Bone marrow (tissue), 2 donors: ENCODE data around the gene APC2.
"Not testable (repeated sequence)": the region's sequence is repeated elsewhere in the genome, so short reads cannot be mapped to it uniquely, and the experiment has no call there.

Source experiments
- DNase-seq, 2 donors: peaks; one replicate each; lab custom pipeline; 2025; lab: John Stamatoyannopoulos, UW

APC2 gene

DNA sequence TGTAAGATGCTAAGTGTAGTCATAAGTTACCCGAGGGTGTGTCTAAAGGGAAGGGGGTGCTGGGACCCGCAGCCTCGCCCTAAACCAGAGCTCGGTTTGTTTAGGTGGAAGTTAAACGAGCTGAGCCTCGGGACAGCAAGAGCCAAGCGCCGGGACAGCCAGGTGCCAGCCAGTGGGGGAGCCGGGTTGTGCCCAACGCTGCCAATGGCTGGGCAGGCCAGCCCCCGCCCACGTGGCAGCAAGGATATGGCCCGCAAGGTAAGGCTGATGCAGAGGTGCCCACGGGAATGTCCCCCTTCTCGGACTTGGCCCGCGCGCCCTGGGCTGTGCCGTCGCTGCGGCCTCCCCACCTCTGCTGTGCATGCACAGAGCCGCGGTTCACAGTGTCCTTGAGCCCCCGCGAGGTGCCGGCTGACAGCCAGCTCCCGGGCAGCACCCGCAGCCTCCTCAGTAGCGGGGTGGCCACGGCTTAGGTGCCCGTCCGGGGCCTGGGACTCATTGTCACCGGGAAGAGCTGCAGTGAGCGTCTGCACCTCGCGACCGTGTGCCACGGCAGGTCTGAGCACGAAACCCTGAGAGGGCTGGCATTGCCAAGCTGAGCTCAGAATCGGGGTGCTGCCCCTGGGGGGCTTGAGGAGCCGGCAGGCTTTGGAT, 21.1 kb upstream of the APC2 start:
- DNase-seq, result no peak

DNA sequence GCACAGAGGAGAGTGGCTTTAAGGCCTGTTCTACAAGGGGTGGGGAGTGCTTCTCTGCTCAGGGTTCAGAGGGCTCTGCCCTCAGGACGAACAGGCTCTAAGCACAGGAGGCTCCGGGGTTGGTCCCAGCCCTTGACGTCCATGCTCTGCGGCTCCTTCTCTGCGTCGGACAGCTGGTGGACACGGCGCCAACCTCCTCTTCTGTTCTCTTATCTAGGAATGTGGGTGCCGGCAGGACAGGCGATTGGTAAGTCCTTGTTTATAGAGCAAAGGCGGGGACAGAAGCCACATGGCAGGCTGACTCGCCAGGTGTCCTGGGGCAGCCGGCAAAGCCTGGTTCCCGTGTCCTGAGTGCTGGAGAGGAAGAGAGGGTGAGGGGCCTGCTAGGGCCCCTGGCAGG, 20.2 kb upstream of the APC2 start:
- no peak for DNase-seq

DNA sequence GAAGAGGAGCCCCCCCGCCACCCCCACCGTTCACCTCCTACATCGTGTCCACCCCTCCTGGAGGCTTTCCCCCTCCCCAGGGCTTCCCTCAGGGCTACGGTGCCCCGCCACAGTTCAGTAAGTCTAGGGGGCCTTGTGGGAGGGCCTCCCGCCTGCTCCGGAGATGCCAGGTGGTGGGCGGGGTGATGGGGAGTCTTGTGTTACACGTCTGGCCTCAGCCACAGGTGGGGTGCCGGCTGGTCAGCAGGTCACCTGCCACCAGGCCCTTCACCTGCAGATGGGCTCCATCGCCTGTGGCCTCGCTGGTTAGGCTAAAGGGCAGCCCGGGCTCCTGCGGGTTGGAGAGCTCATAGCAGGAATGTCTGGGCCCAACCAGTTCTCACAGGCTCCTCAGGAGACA, 19.7 kb upstream of the APC2 start:
- no peak for DNase-seq

DNA sequence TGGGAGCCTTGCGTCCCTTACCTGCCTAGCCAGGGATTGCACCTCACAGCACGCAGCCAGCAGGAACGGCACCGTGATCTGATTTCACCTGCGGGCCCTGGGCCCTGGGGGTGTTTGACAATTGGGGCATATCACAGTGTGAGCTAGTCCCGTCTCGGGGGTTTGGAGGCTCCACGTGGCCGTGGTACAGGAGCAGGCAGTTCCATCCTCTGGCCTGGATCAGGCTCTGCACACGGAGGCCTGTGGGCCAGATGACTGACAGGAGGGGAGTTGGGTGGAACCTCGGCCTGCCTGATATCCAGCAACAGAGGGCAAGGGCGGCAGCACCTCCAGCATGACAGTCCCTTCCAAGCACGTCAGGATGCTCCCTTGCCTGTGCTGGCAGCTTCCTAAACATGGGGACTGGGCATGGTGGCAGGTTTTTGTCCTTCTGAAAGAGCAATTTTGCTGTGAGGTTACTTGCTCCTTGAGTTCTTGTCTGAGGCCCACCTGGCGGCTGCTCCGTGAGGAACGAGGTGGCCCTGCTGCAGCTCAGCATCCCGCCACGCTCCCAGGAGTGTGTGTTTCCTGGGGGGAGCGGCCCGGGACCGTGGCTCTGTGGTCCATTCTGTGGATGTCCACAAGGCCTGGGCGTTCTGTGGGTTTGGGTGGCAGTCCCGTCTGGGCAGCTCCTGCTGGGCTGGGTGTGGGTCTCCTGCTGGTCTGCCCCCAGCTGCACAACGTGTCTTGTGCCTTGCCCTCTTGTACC, 18.0 kb upstream of the APC2 start:
- no peak for DNase-seq

DNA sequence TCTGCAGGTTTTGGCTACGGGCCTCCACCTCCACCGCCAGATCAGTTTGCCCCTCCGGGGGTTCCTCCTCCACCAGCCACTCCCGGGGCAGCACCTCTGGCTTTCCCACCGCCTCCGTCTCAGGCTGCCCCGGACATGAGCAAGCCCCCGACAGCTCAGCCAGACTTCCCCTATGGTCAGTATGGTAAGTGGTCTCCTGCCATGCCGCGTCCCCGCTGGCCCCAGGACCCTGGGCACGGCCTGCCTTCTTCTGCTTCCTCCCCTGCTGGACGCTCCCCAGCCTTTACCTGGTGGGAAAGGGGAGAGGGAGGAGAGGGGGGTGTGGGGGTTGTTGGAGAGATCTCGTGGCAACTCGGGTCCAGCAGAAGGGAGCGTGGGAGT, 17.4 kb upstream of the APC2 start:
- no peak for DNase-seq

DNA sequence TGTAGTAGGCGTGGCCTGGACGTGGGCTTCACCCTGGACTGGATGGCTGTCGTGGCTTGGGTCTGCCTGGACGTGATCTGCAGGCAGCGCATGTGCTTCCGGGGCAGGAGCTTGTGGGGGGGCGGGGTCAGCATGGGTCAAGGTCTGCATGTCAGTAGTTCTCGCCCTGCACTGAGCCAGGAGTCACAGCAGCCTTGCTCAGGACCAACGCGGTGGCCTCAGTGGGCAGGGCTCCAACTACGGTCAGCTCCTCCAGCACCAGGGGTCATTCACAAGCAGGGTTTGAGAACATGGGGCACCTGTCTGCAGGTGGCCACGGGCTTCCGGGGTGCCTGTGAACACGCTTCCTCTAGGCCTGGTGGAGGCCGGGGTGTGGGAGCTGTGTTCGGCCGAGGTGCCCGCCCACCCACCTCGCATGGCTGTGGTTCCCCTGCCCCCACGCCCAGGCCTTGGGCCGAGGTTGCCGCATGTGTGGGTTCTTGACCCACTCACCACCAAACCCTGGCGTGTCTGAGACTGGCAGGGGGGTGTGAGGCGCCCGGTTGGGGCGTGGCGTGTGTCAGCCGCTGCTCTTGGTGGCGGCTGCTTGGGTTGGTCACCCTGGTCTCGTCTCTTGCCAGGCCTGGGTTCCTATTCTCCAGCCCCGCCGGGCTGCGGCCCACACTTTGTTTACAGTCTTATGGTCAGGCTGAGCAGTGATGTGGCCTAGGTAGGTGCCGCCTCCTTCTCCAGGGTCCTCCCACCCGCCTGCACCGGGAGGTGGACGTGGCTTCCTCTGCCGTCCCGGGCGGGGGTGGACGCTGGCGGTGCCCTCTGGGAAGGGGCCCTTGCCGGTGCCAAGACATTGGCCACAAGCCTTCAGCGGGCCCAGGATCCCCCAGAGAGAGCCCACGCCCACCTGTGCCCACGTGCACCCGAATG, 16.5 kb upstream of the APC2 start:
- no peak for DNase-seq

DNA sequence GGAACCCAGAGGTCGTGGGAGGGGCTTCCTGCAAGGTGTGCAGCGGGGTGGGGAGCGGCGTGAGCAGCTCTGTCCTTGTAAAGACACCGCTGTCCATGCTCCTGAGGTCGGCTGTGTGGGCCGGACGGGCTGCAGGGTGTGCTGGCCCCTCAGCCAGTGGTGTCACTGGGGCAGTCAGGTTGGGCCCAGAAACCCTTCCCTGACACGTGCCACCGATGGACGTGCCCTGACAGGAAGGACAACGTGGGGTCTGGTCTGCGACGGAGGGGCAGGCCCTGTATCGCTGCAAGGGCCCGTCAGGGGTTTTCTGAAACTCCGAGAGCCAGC, 15.9 kb upstream of the APC2 start:
- DNase-seq, result no peak

DNA sequence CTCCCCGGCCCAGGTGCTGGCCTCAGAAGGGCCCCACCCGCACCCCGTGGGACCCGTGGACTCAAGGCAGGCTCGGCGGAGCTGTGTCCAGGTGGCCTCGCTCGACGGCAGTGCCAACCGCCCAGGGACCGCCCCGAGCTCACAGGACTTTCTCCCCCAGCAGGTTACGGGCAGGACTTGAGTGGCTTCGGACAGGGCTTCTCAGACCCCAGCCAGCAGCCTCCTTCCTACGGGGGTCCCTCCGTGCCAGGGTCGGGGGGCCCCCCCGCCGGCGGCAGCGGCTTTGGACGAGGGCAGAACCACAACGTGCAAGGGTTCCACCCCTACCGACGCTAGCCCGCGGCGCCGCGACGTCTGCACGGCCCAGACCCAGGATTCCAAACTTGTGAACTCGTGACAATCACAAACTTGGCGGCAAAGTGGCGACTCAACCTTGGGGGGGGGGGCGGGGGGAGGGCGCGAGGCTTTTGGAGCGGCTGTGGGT, 15.3 kb upstream of the APC2 start:
- DNase-seq, result no peak

DNA sequence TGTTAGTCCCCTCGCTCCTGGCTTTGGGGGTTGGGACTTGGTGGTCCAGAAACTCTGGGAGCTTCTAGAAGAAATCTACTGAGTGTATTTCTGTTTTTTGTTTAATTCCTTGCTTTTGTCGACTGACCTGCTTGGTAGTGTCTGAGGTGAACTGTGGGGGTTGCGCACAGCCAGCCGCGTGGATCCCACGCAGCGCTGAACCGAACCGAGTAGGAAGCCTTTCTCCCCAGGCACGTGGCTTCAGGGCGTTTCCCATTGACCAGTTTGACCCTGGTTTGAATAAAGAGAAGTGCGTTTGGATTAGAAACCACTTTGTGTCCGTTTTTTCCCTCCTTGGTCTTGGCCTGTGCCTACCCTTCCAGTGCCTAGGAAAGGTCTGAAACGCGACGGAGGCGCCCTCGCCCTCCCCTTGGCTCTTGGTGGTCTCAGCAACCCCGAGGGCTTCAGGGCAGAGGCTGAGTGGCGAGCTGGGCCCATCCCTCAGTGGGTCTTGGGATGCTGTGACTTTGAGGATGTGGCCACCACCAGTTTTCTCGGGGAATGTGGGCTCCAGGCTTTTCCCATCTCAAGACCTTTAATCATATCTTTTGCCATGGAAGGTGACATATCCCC, 14.4 kb upstream of the APC2 start:
- DNase-seq, result no peak

DNA sequence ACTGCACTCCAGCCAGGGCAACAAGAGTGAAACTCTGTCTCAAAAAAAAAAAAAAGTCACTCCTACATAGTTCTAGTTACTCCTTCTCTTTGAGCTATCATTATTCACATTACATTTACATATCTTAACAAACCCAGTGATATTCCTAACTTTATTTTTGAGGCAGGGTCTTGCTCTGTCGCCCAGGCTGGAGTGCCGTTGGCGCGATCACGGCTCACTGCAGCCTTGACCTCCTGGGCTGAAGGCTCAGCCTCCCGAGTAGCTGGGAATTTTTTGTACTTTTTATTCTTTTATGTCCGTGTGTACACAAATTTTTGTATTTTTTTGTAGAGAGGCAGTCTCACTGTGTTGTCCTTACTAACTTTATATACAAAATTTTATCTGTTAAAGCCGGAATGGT, 12.3 kb upstream of the APC2 start:
- DNase-seq, result no peak

DNA sequence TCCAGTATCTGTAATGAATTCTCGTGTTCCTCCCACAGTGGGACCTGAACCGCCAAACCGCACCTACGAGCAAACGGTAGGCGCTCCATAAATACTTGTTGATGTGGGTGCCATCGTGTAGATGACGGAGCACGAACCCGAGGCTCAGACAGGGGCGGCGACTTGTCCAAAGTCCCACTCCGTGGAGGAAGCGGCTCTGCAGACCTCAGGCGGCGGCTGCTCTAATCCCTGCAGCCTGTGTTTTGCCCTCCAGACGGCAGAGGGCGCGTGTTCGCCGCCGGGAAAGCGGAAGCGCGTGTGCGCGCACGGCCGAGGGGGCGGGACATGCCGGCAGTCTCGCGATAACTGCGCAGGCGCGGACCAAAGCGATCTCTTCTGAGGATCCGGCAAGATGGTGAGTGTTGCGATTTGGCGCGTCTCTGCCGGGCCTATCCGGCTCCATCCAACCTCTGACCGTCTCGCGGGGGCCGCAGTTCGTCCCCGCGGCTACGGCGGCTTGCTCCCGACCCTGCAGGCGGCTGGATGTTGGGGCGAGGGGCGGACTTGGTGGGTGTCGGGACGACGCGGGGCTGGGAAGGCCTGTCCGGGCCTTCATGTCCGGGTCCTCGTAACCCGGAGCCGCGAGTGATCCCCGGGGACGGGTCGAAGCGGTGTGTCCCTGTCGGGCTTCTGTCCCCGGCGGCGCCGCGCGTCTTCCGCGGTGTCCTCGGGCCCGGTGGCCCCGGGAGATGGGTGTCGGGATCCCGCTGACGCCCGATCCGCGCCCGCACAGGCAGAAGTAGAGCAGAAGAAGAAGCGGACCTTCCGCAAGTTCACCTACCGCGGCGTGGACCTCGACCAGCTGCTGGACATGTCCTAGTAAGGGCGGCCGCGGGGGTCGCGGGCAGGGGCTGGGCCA, 11.6 kb upstream of the APC2 start, which contains the start of gene RPS15:
Gene RPS15, plus strand, starts transcription at position 362 of the 898 bp plus-strand sequence. Its CDS starts 30 bp downstream, at position 392.
- DNase-seq, result peak; percentile 86 to 92

DNA sequence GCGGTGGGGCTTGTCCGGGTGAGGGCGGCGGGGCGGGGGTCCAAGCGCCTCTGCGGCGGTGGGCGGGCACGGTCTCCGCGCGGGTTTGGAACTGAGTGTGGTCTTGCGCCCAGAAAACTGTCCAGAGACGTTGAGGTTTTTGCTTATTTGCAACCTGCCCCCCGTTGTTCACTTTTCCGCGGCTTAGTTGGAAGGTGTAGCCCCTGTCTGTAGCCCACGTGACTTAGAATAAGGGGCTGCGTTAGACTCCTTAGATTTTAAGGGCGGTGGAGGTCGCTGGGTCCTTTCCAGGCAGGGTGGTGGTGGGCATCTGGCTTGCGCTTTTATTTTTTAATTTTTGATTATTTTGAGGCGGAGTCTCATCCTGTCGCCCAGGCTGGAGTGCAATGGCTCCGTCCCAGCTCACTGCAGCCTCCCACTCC, 11.0 kb upstream of the APC2 start:
- no peak for DNase-seq

DNA sequence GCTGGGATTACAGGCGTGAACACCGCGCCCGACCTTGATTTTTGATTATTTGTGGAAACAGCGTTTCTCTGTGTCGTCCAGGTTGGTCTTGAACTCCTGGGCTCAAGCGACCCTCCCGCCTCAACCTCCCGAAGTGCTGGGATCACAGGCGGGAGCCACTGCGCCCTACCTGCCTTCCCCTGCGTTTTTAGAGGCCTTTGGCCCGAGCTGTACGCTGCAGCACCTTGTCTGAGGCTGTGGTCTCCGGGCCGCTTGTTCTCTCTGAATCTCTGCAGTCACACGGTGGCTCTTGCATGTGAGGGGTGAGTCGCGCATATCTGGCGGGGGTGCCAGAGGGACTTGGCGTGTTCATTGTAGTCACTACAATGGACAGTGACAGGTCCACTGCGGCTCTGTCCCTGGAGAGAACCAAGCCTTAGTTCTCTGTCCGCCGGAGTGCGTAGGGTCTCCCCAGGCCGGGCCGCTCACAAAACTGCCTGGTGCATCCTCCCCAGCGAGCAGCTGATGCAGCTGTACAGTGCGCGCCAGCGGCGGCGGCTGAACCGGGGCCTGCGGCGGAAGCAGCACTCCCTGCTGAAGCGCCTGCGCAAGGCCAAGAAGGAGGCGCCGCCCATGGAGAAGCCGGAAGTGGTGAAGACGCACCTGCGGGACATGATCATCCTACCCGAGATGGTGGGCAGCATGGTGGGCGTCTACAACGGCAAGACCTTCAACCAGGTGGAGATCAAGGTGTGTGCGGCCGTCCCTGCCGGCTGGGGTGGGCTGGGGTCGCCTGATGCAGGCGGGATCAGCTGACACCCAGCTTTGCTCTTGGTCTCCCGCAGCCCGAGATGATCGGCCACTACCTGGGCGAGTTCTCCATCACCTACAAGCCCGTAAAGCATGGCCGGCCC, 10.2 kb upstream of the APC2 start:
- not testable (repeated sequence) for DNase-seq

DNA sequence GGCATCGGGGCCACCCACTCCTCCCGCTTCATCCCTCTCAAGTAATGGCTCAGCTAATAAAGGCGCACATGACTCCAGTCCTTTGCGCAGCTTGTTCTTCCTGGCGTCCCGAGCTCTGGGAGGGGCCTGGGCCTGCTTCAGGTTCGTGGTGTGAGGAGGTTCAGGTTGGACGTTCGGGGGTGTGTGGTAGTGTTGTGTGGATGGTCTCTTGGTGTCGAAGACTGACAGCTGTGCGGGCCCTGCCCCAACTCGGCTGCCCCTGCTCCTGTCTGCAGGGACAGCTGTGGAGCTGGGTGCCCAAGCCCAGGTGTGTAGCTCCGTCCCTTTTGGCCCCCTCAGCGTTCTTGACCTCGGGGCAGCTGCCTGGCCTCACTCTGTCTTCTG, 9.5 kb upstream of the APC2 start:
- no peak for DNase-seq

DNA sequence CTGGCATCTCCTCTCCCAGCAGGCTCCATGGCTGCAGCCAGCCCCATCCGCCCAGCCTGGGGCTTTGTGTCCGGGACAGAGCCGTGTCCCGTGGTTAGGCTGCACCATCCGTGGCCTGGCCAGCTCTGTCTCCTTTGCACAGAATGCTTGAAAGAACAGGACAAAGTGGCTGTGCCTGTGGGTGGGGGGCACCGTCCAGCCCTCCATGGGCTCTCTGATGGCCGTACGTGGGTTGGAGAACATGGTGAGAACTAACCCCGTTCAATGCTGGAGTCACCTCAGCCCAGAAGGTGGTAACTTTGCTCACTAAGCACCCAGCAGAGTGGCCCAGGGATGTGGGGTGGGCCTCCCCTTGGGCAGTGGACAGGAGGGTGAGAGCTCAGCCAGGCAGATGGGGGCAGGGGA, 8.9 kb upstream of the APC2 start:
- DNase-seq, result no peak

DNA sequence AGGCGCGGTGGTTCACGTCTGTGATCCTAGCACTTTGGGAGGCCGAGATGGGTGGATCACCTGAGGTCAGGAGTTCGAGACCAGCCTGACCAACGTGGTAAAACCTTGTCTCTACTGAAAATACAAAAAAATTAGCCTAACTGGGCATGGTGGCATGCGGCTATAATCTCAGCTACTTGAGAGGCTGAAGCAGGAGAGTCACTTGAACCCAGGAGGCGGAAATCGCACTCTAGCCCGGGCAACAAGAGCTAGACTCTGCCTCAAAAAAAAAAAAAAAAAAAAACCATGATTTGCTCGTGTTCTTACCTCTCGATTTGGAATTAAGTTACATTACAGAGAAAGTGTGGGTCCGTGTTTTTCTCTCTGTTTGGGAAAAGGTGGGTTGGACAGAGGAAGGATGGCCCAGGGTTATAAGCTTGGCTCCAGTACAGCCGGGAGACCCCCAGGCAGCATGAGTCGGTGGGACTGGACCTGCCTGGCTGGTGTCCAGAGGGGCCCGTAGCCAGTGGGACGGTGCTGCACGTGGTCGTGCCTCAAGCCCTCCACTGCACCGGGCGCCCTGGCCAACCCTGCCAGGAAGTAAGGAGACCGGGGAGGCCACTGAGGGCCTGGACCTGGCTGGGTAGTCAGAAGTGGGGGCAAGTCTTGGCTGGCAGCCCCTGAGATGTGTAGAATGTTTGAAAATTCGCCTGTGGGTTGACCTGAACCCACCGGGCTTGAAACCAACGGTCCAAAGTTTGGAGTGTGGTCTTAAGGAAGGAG, 8.1 kb upstream of the APC2 start:
- DNase-seq, result no peak

DNA sequence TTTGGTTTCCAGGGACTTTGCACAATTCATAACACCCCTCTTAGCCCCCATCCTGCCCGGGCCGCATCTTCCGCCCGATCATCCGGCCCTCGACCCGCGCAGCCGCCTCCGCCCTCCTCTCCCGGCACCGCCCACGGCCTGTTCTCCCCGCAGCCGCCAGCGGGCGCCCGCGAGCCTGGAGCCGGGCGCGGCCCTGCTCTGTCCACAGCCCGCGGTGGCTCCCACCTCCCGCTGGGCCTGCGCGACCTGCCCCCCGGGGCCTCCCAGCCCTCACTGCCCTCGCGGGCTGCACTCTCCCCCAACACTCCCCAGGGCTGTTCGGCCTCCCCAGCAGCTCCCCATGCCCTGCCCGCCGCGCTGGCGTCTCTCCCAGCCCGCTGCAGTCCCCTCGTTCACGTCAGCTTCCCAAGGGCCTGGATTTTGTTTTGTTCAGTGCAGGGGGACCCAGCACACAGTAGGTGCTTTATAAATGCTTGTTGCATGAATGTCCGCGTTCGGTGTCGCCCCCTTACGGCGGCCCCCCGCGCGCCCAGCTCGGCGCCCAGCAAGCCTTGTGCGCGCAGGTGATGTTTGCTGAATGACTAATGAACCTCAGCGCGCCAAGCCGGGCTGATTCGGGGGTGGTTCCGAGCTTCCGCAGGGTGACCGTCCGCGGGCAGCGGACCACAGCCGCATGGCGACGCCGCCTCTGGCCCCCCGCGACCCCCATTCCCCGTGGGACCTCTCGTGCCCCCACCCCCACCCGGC, 4.6 kb upstream of the APC2 start:
- DNase-seq, result peak; percentile 34 to 37

DNA sequence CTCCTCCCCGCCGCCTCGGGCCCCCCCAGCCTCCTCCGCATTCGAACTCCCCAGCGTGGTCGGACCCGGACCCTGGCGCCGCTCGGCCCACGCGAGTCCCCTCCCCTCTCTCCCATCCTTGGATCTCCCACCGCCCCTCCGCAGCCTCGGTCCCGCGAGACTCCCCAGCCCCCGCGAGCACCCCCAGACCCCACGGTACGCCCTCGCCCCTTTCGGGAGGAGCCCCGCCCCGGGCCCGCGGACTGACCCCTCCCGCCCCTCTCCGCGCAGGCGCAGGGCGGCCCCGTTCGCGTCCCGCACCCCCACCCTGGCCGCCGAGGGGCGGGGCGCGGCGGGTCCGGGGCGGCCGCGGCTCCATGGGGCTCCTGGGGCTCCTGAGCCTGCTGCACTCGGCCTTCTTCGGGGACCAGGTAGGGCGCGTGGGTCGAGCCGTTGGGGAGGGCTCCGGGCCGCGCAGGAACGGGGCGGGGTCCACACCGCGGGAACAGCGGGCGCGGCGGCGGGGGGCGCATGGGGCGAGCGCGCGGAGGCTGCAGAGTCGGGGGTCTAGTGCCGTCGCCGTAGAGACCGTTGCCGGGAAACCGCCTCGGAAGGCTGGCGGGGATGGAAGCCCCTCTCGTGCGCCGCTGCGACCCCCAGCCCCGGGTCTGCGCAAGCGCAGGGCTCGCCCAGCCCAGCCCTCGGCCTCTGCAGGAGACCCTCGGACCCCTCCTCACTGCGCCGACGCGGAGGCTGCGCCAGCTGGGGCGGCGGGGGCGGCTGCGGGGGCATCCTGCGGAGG, 3.8 kb upstream of the APC2 start:
- DNase-seq, result no peak
